CD4-positive, alpha-beta T cell treated with Interleukin-1 beta for 1 hour (primary cell): ENCODE measurements around the gene CD24.
A peak's percentile ranks its signal among the peaks of the same experiment; 100 is the strongest.
"Not testable (repeated sequence)": the region's sequence is repeated elsewhere in the genome, so short reads cannot be mapped to it uniquely, and the experiment has no call there.

Source experiments
- DNase-seq, 2 donors: peaks; one replicate each; pipeline ENCODE4 v3.0.0-alpha.2; 2020 to 2022

CD24 gene, protein sequence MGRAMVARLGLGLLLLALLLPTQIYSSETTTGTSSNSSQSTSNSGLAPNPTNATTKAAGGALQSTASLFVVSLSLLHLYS

DNA sequence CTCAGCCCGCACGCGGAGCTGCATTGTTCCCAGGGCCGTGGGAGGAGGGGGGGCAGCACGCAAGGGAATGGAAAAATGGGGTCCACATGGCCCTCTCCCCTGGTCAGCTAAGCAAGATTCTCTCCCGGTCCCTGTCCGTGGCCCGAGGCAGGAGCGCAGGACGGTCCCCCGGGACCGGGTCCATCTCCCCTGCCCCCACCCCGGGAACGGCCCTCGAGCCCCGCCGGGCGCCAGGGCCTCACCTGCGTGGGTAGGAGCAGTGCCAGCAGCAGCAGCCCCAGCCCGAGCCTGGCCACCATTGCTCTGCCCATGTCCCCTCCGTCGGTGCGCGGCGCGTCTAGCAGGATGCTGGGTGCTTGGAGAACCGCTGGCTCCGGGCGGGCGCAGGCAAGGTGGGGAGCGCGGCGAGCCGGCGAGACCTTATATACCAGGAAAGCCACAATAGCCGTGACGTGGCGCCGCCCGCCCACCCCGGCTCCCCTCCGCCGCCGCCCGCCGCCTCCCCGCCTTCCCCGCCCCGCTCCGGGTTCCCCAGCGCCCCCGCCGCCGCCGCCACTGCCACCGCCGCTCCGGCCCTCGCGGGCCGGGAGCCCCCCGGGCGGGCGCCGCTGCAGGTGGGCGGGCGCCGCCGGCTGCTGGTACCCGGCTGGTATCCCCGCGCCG is at the start of gene CD24:
Gene CD24, minus strand, starts transcription at position 394 of the 663 bp plus-strand sequence. Its CDS starts 83 bp downstream, at position 311.
- DNase-seq = peak in 1 of 2 donors; percentile 64

- DNase-seq = no peak
Measured at GRCh38 chr6:107021446-107022185, 47.1 kb upstream of the CD24 start.

GRCh38 chr6:107020239-107020638 is 45.7 kb upstream of the CD24 start:
- DNase-seq = no peak

GRCh38 chr6:107019628-107020027 is 45.1 kb upstream of the CD24 start:
- not testable (repeated sequence) for DNase-seq

GRCh38 chr6:107019047-107019446 is 44.5 kb upstream of the CD24 start:
- DNase-seq = no peak

DNA sequence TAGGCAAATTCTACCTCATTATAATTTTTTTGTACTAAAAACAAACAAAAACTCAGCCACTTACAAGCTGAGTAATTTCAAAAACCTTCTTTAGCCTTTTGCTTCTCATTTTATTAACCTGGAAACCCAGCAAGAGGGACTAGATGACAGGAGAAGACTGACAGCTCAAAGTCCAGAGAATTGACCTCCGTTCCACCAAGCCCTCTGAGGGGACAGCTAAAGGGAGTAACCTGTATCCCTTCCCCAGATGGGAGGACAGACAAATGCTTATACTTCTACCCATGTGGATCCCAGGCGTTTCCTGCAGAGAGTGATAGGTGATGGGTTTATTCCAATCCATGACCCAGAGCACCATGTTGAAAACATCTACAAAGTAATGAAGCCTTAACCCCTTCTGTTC is 35.0 kb upstream of the CD24 start:
- no peak for DNase-seq

DNA sequence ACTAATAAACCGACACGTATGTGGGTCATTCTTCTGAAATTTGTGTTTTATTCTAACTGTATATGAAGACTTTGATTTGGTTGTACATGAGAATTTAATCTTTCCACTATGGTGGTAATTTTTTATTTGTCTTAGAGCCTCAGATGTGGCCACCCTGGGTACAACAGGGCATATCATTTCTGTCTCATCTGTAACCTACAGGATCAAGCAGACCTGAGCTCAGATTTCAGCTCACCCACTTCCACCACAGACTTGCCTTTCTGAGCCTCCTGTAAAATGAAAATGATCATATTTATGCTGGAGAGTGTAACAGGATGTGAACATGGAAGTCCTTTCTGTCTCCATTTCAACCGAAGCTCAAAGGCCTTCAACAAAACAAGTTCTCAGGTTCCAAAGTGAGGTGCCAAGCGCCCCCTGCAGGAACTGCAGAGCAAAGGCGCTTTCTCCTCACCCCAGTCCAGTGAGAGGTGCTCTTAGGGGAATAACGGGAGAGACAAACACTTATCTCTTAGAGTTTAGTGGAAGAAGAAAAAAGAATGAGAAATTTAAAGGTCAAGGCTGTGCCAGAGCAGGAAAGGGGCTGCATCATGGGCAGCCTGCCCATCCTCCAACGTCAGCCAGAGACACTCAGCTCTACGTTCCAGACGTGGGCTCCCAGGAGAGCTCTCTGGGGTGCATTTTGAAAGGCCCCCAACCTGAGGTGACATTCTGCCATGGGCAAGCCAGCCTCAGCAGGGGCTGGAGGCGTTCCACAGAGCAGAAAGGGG is 23.0 kb upstream of the CD24 start:
- peak; percentile 44 to 46 for DNase-seq

DNA sequence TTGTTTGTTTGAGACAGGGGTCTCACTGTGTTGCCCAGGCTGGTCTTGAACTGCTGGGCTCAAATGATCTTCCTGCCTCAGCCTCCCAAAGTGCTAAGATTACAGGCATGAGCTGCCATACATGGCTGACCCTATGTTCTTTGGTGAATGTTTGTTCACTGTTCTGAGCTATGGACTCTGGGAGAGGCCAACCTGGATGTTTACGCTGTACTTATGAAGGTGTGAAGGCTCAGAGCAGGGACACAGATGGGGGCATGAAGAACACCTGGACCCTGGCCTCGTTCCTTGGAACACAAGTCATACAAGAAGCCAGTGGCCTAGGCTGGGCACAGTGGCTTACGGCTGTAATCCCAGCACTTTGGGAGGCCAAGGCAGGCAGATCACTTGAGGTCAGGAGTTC is 21.1 kb upstream of the CD24 start:
- no peak for DNase-seq

DNA sequence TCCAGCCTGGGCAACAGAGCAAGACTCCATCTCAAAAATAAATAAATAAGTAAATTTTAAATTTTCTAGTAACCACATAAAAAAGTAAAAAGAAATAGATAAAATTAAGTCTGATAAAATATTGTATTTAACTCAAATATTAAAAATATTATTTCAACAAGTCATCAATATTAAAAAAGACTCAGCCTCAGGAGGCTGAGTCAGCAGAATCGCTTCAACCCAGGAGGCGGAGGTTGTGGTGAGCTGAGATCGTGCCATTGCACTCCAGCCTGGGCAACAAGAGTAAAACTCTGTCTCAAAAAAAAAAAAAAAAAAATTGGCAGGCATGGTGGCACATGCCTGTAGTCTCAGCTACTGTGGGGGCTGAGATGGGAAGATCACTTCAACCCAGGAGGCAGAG is 15.2 kb upstream of the CD24 start:
- not testable (repeated sequence) for DNase-seq

- no peak for DNase-seq
Measured at GRCh38 chr6:106988664-106989063, 14.1 kb upstream of the CD24 start.

DNA sequence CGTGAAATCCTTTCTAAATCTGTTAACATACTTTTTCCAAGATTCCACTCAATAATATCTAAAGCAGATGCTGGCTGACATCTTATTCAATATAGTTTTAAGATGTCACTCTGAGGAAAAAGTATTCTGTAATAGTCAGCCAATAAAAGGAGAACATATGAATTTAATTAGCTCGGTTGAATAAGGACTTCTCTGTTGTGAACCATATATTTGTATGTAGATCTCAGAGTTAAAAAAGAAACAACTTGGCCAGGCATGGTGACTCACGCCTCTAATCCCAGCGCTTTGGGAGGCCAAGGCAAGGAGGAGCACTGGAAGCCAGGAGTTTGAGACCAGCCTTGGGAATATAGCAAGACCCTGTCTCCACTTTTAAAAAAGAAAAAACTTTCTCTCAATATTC is 7.4 kb upstream of the CD24 start:
- DNase-seq = no peak

GRCh38 chr6:106980926-106981325 is 6.4 kb upstream of the CD24 start:
- no peak for DNase-seq

DNA sequence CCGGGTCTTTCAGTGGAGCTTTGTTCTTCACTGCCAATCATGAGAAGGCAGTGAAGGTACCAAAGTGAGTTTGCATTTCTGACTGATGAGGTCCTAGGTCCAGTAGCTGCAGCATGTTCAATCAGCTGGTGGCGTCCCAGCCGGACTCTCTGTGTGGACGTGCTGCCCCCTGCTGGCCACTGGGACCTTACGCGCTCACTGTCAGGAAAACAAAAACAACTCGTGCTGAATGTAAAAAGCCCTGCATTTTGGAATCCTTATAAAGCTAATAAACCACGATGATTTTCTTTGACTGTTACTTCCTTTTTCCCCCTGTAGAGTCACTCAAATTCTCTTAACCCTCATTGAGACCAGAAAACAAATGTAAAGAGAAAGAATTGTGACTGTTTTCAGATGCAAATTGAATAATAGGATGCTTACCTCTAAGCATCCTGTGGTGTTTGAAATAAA is 4.9 kb upstream of the CD24 start:
- peak; percentile 74 to 76 for DNase-seq

GRCh38 chr6:106977246-106977645 is 2.7 kb upstream of the CD24 start:
- no peak for DNase-seq

- DNase-seq = no peak
Measured at GRCh38 chr6:106976270-106976669, 1.7 kb upstream of the CD24 start.

DNA sequence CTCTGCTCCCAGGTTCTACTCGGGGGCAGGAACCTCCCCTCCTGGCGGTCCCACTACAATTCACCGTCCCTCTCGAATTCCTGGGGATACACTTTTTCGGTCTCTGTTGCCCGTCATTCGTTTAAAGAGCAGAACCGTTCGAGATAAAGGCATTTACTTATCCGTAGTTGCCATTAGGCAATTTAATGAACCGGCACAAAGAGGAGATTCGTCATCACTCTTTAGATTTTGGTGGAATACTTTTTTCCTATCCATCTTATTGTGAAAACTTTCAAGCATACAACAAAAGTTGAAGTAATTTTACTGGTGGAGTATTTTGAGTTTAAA is 1.2 kb upstream of the CD24 start:
- DNase-seq = no peak

- DNase-seq = peak in 1 of 2 donors; percentile 34
Measured at GRCh38 chr6:106974999-106975737, 639 bp upstream of the CD24 start.

- DNase-seq = no peak
Measured at GRCh38 chr6:106973836-106974335, 643 bp downstream of the CD24 start.

GRCh38 chr6:106973018-106973835 is 1.3 kb downstream of the CD24 start:
- no peak for DNase-seq

- no peak for DNase-seq
Measured at GRCh38 chr6:106972500-106972899, 2.0 kb downstream of the CD24 start.

GRCh38 chr6:106970769-106971168 is 3.8 kb downstream of the CD24 start:
- DNase-seq = not testable (repeated sequence)
